Karpas-422 (cell line): Measurements from ENCODE around the gene WWP2. TPM values are rescaled to one million over a fixed set of nuclear protein-coding genes. Genes with fewer than 3 reads are reported as not detected.
"Not testable (repeated sequence)": the region's sequence is repeated elsewhere in the genome, so short reads cannot be mapped to it uniquely, and the experiment has no call there.

Experiments used
- DNase-seq: peaks from one replicate; pipeline ENCODE4 v3.0.0-alpha.2; 2015
- H2AFZ ChIP-seq: fragments of 200-600 bp; sonication (generic); 2 replicates; pipeline ENCODE4 v1.6.1; 2014; ENCODE audit warnings: antibody characterized with exemption, low read length, mixed read lengths
- H3K27ac ChIP-seq: fragments of 200-600 bp; sonication (generic); 2 replicates; pipeline ENCODE4 v1.5.1; 2014; ENCODE audit warnings: mild to moderate bottlenecking, low read length, moderate library complexity
- H3K27me3 ChIP-seq: fragments of 200-600 bp; sonication (generic); 2 replicates; pipeline ENCODE4 v1.6.1; 2014; ENCODE audit warnings: low read length, mixed read lengths
- H3K36me3 ChIP-seq: fragments of 200-600 bp; sonication (generic); 2 replicates; pipeline ENCODE4 v1.6.1; 2014; ENCODE audit warnings: low read length, mixed read lengths; ENCODE audit not compliant: insufficient read depth
- H3K4me1 ChIP-seq: fragments of 200-600 bp; sonication (generic); 2 replicates; pipeline ENCODE4 v1.6.1; 2014; ENCODE audit warnings: mild to moderate bottlenecking, low read length, mixed read lengths
- H3K4me2 ChIP-seq: fragments of 200-600 bp; sonication (generic); 2 replicates; pipeline ENCODE4 v1.6.1; 2014; ENCODE audit warnings: low read length, low read depth, mild to moderate bottlenecking; ENCODE audit not compliant: poor library complexity, severe bottlenecking
- H3K4me3 ChIP-seq: fragments of 200-600 bp; sonication (generic); 2 replicates; pipeline ENCODE4 v1.5.1; 2014; ENCODE audit warnings: mild to moderate bottlenecking, antibody characterized with exemption, low read length, mixed read lengths
- H3K79me2 ChIP-seq: fragments of 200-600 bp; sonication (generic); 2 replicates; pipeline ENCODE4 v1.6.1; 2014; ENCODE audit warnings: mild to moderate bottlenecking, low read length, mixed read lengths
- H3K9ac ChIP-seq: fragments of 200-600 bp; sonication (generic); 2 replicates; pipeline ENCODE4 v1.6.0; 2014; ENCODE audit warnings: low read length
- H3K9me2 ChIP-seq: fragments of 200-600 bp; sonication (generic), shearing (Covaris generic); replicated peaks from 2 replicates; pipeline ENCODE4 v1.6.0; 2014; ENCODE audit warnings: mild to moderate bottlenecking, low read length, moderate library complexity; ENCODE audit not compliant: insufficient read depth
- H3K9me3 ChIP-seq: fragments of 300-700, 200-600 bp; sonication (generic); 2 replicates; pipeline ENCODE4 v1.6.1; 2014; ENCODE audit warnings: low read length, mixed read lengths
- H4K20me1 ChIP-seq: fragments of 200-600 bp; sonication (generic); 2 replicates; pipeline ENCODE4 v1.6.1; 2014; ENCODE audit warnings: mild to moderate bottlenecking, antibody characterized with exemption, low read length, low read depth; ENCODE audit not compliant: insufficient read depth
- total RNA-seq: library from RNA; depleted of rRNA; stranded (reverse); fragments of >200 nt; shearing (Covaris generic); gene quantifications from 2 replicates; pipeline ENCODE4 v1.2.3, GENCODE V29; 2014; ENCODE audit warnings: low replicate concordance

Gene WWP2
- total RNA-seq, 1 experiment from 2014 or later = 30.7 TPM

- H2AFZ ChIP-seq = no peak overlapping the region
These were observed 37.1 kb upstream of the WWP2 start for GRCh38 chr16:69724981-69725479.

GRCh38 chr16:69725480-69726312 lies 36.4 kb upstream of the WWP2 start:
- Histone ChIP-seq H3K79me2 (peaks cover 11% of the 10 kb centered on the region; the same call in 1 of the 2 replicates), H3K9me2 (no peaks in the 10 kb centered on the region), H2AFZ (peak overlapping the region; percentile 46), H4K20me1 (no peaks in the 10 kb centered on the region), H3K27me3 (no peaks in the 10 kb centered on the region), H3K27ac (peak overlapping the region; percentile 86), H3K9ac (peak overlapping the region; percentile 76), H3K36me3 (no peaks in the 10 kb centered on the region), H3K4me3 (peak overlapping the region; percentile 71), H3K4me1 (peaks cover 32% of the 10 kb centered on the region), H3K9me3 (no peaks in the 10 kb centered on the region), H3K4me2 (peak overlapping the region; percentile 88)
- no peak for DNase-seq

More at GRCh38 chr16:69724981-69725479, 37.1 kb upstream of the WWP2 start:
- DNase-seq = no peak
- H3K4me3 ChIP-seq = peak overlapping the region; percentile 71; the same call in 1 of the 2 replicates
- no peaks in the 10 kb centered on the region for H3K9me2 ChIP-seq
- H3K4me2 ChIP-seq = peak overlapping the region; percentile 88
- H3K27me3 ChIP-seq = no peaks in the 10 kb centered on the region
- H3K36me3 ChIP-seq = no peaks in the 10 kb centered on the region
- H3K27ac ChIP-seq = peak overlapping the region; percentile 37
- no peaks in the 10 kb centered on the region for H3K9me3 ChIP-seq
- H4K20me1 ChIP-seq = no peaks in the 10 kb centered on the region
- H3K4me1 ChIP-seq = peaks cover 32% of the 10 kb centered on the region
- peaks cover 11% of the 10 kb centered on the region; the same call in 1 of the 2 replicates for H3K79me2 ChIP-seq
- H3K9ac ChIP-seq = 0 out of 2 replicates have a peak overlapping the region, but pooled peaks have one; percentile 0

- peak; percentile 97 for DNase-seq
- peak within 1 kb of the TSS; percentile 46 for H2AFZ ChIP-seq
- H3K4me3 ChIP-seq = peak within 1 kb of the TSS; percentile 71
- peak within 1 kb of the TSS; percentile 76 for H3K9ac ChIP-seq
- peak within 1 kb of the TSS; percentile 88 for H3K4me2 ChIP-seq
- no peaks in the 10 kb centered on the region for H4K20me1 ChIP-seq
- H3K27ac ChIP-seq = peak within 1 kb of the TSS; percentile 86
- peaks cover 32% of the 10 kb centered on the region for H3K4me1 ChIP-seq
- H3K9me3 ChIP-seq = no peaks in the 10 kb centered on the region
- peaks cover 8% of the 10 kb centered on the region; the same call in 1 of the 2 replicates for H3K79me2 ChIP-seq
- no peaks in the 10 kb centered on the region for H3K9me2 ChIP-seq
- no peaks in the 10 kb centered on the region for H3K36me3 ChIP-seq
- no peaks in the 10 kb centered on the region for H3K27me3 ChIP-seq
These were observed 35.6 kb upstream of the WWP2 start, which contains the start of gene NQO1 for GRCh38 chr16:69726313-69727060. TSS of gene NQO1 (minus strand) at chr16:69726560. CDS start at chr16:69726439, 121 bp downstream.

- Histone ChIP-seq H3K79me2 (peaks cover 8% of the 10 kb centered on the region; the same call in 1 of the 2 replicates), H3K27me3 (no peaks in the 10 kb centered on the region), H3K9me3 (no peaks in the 10 kb centered on the region), H3K4me2 (no peak overlapping the region), H4K20me1 (no peaks in the 10 kb centered on the region), H3K27ac (peak overlapping the region; percentile 86; the same call in 1 of the 2 replicates), H3K36me3 (no peaks in the 10 kb centered on the region), H3K4me1 (peaks cover 32% of the 10 kb centered on the region), H2AFZ (no peak overlapping the region), H3K4me3 (no peak overlapping the region), H3K9me2 (no peaks in the 10 kb centered on the region), H3K9ac (no peak overlapping the region; the same call in 1 of the 2 replicates)
- DNase-seq = no peak
These were observed 34.2 kb upstream of the WWP2 start for GRCh38 chr16:69727916-69728270.

- not testable (repeated sequence) for H3K4me2 ChIP-seq
These were observed 33.1 kb upstream of the WWP2 start for GRCh38 chr16:69729030-69729429.

GRCh38 chr16:69731280-69731679 lies 30.9 kb upstream of the WWP2 start:
- not testable (repeated sequence) for H3K9ac ChIP-seq, H3K9me2 ChIP-seq, H3K4me3 ChIP-seq, H3K27me3 ChIP-seq, H3K79me2 ChIP-seq, H3K36me3 ChIP-seq, H3K4me2 ChIP-seq, H2AFZ ChIP-seq, H3K9me3 ChIP-seq, DNase-seq, H4K20me1 ChIP-seq, H3K27ac ChIP-seq
- peaks cover 13% of the 10 kb centered on the region for H3K4me1 ChIP-seq

More at GRCh38 chr16:69729030-69729429, 33.1 kb upstream of the WWP2 start:
- H3K4me3 ChIP-seq, H3K36me3 ChIP-seq, H2AFZ ChIP-seq, H3K27me3 ChIP-seq, H3K79me2 ChIP-seq, H3K9me2 ChIP-seq, H3K9me3 ChIP-seq, H3K27ac ChIP-seq, H3K9ac ChIP-seq, DNase-seq, H4K20me1 ChIP-seq: not testable (repeated sequence)
- peaks cover 32% of the 10 kb centered on the region for H3K4me1 ChIP-seq

GRCh38 chr16:69732101-69732500 lies 30.0 kb upstream of the WWP2 start:
- Histone ChIP-seq H3K9ac (no peak overlapping the region), H3K36me3 (no peaks in the 10 kb centered on the region), H2AFZ (no peak overlapping the region), H3K27me3 (no peaks in the 10 kb centered on the region), H3K79me2 (0 out of 2 replicates have a peak, but pooled peaks cover 1% of the 10 kb centered on the region), H3K27ac (no peak overlapping the region), H3K4me2 (no peak overlapping the region), H3K9me3 (no peaks in the 10 kb centered on the region), H3K9me2 (no peaks in the 10 kb centered on the region), H4K20me1 (no peaks in the 10 kb centered on the region), H3K4me3 (no peak overlapping the region), H3K4me1 (peaks cover 6% of the 10 kb centered on the region)
- no peak for DNase-seq

GRCh38 chr16:69741519-69741918 lies 20.6 kb upstream of the WWP2 start:
- Histone ChIP-seq H4K20me1 (0 out of 2 replicates have a peak, but pooled peaks cover 5% of the 10 kb centered on the region), H2AFZ (no peak overlapping the region), H3K27ac (no peak overlapping the region), H3K4me1 (no peaks in the 10 kb centered on the region), H3K79me2 (peaks cover 22% of the 10 kb centered on the region), H3K9ac (no peak overlapping the region), H3K36me3 (peaks cover 56% of the 10 kb centered on the region), H3K9me2 (no peaks in the 10 kb centered on the region), H3K4me2 (no peak overlapping the region), H3K4me3 (no peak overlapping the region), H3K9me3 (no peaks in the 10 kb centered on the region), H3K27me3 (no peaks in the 10 kb centered on the region)
- no peak for DNase-seq
